Body of pancreas (tissue), 4 donors: ENCODE data around the gene ABI3BP.

Source experiments
- POLR2A ChIP-seq, 3 donors: fragments of 450-650 bp; IDR thresholded peaks; one replicate each; pipeline ENCODE4 v1.6.1; 2016; ENCODE audit warnings: antibody characterized with exemption in 3 of 3, mild to moderate bottlenecking in 2 of 3
- TF ChIP-seq, protein P1 (sequence below), 7 experiments: fragments of 450-650 bp in 4 of 7; fragments of 200-600 bp in 3 of 7; sonication (generic) in 3 of 7; IDR thresholded peaks; one replicate each; pipeline ENCODE4 v1.5.1; 2016 to 2019; ENCODE audit warnings: antibody characterized with exemption in 7 of 7

DNA sequence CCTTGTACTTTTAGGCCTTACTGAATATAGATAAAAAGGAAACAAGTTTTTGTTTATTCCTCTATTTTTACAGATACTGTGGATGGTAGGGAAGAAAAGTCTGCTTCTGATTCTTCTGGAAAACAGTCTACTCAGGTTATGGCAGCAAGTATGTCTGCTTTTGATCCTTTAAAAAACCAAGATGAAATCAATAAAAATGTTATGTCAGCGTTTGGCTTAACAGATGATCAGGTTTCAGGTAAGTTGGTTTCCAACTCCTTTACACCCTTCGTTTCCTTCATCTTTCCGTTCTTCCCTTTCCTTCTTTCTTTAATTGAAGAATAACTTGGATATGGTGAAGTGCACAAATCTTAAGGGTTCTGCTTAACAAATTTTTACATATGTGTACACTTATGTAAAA, 260.8 kb downstream of the ABI3BP start:
- TF ChIP-seq, protein P1, sequence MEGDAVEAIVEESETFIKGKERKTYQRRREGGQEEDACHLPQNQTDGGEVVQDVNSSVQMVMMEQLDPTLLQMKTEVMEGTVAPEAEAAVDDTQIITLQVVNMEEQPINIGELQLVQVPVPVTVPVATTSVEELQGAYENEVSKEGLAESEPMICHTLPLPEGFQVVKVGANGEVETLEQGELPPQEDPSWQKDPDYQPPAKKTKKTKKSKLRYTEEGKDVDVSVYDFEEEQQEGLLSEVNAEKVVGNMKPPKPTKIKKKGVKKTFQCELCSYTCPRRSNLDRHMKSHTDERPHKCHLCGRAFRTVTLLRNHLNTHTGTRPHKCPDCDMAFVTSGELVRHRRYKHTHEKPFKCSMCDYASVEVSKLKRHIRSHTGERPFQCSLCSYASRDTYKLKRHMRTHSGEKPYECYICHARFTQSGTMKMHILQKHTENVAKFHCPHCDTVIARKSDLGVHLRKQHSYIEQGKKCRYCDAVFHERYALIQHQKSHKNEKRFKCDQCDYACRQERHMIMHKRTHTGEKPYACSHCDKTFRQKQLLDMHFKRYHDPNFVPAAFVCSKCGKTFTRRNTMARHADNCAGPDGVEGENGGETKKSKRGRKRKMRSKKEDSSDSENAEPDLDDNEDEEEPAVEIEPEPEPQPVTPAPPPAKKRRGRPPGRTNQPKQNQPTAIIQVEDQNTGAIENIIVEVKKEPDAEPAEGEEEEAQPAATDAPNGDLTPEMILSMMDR (IDR thresholded peaks at IDR 0.05) = no peak
- no peak for TF ChIP-seq POLR2A (IDR thresholded peaks at IDR 0.05)
